Stimulated activated memory B cell treated with anti-CD40 and anti-IgM and Interleukin-4, amounts not matched to agents 10 μg/mL and 1 μg/mL and 100 μg/mL, for 72 hours (primary cell): ENCODE measurements around the gene AKAP14.
"Not testable (repeated sequence)": the region's sequence is repeated elsewhere in the genome, so short reads cannot be mapped to it uniquely, and the experiment has no call there.

Experiments used
- ATAC-seq: fragments of 150-1000 bp; cut with Tn5 transposase; 2 replicates; pipeline ENCODE4 v1.10.0; 2021
- H3K27ac Mint-ChIP-seq: one replicate; pipeline ENCODE4 v1.8.0; 2022; ENCODE audit warnings: mild to moderate bottlenecking, mixed read lengths
- H3K27me3 Mint-ChIP-seq: one replicate; pipeline ENCODE4 v1.8.0; 2022; ENCODE audit warnings: mixed read lengths
- H3K36me3 Mint-ChIP-seq: one replicate; pipeline ENCODE4 v1.8.0; 2022; ENCODE audit warnings: mixed read lengths
- H3K4me1 Mint-ChIP-seq: one replicate; pipeline ENCODE4 v1.8.0; 2022; ENCODE audit warnings: mixed read lengths
- H3K4me3 Mint-ChIP-seq: one replicate; pipeline ENCODE4 v1.8.0; 2022; ENCODE audit warnings: mild to moderate bottlenecking, moderate library complexity, mixed read lengths
- H3K9me3 Mint-ChIP-seq: one replicate; pipeline ENCODE4 v1.8.0; 2022; ENCODE audit warnings: mixed read lengths

Gene AKAP14

DNA sequence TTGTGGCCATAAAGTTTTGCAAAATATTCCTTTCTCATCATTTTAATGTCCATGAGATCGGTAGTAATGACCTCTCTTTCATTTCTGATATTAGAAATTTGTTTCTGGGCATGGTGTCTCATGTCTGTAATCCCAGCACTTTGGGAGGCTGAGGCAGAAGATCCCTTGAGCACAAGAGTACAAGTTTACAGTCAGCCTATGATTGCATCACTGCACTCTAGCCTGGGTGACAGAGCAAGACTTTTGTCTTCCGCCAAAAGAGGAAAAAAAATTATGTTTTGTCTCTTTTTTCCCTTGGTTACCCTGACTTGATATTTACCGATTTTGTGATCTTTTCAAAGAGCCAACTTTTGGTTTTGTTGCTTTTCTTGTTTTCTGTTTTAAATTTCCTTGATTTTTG lies 58.7 kb downstream of the AKAP14 start:
- Mint-ChIP-seq H3K9me3 (no peaks in the 10 kb centered on the region), H3K4me1 (no peaks in the 10 kb centered on the region), H3K27ac (no peak overlapping the region), H3K27me3 (peaks cover 19% of the 10 kb centered on the region), H3K4me3 (no peak overlapping the region), H3K36me3 (no peaks in the 10 kb centered on the region)
- ATAC-seq: no peak

DNA sequence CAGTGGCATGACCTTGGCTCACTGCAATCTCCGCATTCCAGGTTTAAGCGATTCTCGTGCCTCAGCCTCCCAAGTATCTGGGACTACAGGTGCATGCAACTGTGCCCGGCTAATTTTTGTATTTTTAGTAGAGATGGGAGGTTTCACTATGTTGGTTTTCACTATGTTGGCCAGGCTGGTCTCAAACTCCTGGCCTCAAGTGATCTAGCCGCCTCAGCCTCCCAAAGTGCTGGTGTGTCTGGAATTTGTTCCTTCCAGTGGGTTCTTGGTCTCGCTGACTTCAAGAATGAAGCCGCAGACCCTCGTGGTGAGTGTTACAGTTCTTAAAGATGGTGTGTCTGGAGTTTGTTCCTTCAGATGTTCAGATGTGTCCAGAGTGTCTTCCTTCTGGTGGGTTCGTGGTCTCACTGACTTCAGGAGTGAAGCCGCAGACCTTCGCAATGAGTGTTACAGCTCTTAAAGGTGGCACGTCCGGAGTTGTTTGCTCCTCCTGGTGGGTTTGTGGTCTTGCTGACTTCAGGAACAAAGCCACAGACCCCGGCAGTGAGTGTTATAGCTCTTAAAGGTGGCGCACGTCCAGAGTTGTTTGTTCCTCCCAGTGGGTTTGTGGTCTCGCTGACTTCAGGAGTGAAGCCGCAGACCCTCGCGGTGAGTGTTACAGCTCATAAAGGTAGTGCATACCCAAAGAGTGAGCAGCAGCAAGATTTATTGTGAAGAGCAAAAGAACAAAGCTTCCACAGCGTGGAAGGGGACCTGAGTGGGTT lies 60.3 kb downstream of the AKAP14 start:
- H3K9me3 Mint-ChIP-seq, H3K4me1 Mint-ChIP-seq, H3K36me3 Mint-ChIP-seq, ATAC-seq, H3K27ac Mint-ChIP-seq, H3K4me3 Mint-ChIP-seq: not testable (repeated sequence)
- H3K27me3 Mint-ChIP-seq: peaks cover 28% of the 10 kb centered on the region

DNA sequence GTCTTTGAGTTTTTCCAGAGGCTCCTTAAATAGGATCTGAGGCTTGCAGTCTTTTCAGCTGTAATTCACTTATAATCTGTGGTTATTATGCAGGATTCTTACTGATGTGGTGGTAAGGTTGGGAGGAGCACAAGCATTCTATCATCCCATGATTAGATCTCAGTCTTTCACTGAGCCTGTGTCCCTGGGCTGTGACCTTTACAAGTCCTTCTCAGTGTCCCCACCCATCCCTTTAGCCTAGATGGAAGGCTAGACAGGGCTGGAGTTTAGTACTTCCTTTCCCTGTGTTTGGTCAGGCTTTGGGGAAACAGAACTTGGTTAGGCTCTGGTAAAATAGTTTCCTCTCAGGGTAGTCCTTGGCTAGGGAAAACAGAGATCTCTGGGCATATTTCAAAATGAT lies 64.9 kb downstream of the AKAP14 start:
- Mint-ChIP-seq H3K4me3 (no peak overlapping the region), H3K9me3 (no peaks in the 10 kb centered on the region), H3K27me3 (peaks cover 32% of the 10 kb centered on the region), H3K4me1 (no peaks in the 10 kb centered on the region), H3K36me3 (no peaks in the 10 kb centered on the region), H3K27ac (no peak overlapping the region)
- no peak for ATAC-seq

DNA sequence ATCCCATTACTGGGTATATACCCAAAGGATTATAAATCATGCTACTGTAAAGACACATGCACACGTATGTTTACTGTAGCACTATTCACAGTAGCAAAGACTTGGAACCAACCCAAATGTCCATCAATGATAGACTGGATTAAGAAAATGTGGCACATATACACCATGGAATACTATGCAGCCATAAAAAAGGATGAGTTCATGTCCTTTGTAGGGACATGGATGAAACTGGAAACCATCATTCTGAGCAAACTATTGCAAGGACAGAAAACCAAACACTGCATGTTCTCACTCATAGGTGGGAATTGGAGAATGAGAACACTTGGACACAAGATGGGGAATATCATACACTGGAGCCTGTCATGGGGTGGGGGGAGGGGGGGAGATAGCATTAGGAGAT lies 71.1 kb downstream of the AKAP14 start:
- peaks cover 16% of the 10 kb centered on the region for H3K27me3 Mint-ChIP-seq

More for the DNA sequence above, 71.1 kb downstream of the AKAP14 start:
- not testable (repeated sequence) for H3K36me3 Mint-ChIP-seq, ATAC-seq, H3K9me3 Mint-ChIP-seq, H3K27ac Mint-ChIP-seq, H3K4me1 Mint-ChIP-seq, H3K4me3 Mint-ChIP-seq
